Measurements from ENCODE around the gene SNX8. TPM values are rescaled to one million over a fixed set of nuclear protein-coding genes. Genes with fewer than 3 reads are reported as not detected.

SNX8 gene
- polyA plus RNA-seq, 1 donor from 2014 or later: 5.7 TPM

DNA sequence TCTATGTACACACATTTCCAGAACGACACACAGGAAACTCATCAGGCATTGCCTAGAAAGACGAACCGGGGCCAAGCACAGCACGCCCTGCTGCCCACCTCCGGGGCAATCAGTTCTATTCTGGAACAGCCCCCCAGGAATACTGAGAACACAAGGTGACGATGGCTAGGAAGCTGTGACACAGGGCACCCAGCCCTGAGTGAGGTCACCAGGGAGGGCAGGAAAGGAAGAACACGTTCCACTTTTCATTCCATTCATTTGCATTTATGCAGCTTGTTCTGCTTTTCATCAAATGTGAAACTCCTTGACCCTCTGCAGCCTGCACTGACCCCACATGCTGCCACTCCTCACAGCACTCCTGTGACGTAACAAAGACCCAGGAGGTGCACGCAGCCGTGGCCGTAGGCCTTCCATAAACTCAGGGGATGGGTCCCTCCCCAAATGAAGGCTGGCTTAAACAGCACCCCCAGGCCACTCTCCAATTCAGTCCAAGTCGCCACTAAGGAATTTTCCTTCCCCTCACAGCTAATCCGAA lies 110.4 kb downstream of the SNX8 start:
- H3K27ac ChIP-seq (ENCODE audit: low read length): no peak overlapping the region
- no peak for TF ChIP-seq EZH2 (IDR thresholded peaks at IDR 0.05; ENCODE audit: borderline replicate concordance, insufficient read depth, low read length, poor library complexity, severe bottlenecking)
- TF ChIP-seq, protein P1, sequence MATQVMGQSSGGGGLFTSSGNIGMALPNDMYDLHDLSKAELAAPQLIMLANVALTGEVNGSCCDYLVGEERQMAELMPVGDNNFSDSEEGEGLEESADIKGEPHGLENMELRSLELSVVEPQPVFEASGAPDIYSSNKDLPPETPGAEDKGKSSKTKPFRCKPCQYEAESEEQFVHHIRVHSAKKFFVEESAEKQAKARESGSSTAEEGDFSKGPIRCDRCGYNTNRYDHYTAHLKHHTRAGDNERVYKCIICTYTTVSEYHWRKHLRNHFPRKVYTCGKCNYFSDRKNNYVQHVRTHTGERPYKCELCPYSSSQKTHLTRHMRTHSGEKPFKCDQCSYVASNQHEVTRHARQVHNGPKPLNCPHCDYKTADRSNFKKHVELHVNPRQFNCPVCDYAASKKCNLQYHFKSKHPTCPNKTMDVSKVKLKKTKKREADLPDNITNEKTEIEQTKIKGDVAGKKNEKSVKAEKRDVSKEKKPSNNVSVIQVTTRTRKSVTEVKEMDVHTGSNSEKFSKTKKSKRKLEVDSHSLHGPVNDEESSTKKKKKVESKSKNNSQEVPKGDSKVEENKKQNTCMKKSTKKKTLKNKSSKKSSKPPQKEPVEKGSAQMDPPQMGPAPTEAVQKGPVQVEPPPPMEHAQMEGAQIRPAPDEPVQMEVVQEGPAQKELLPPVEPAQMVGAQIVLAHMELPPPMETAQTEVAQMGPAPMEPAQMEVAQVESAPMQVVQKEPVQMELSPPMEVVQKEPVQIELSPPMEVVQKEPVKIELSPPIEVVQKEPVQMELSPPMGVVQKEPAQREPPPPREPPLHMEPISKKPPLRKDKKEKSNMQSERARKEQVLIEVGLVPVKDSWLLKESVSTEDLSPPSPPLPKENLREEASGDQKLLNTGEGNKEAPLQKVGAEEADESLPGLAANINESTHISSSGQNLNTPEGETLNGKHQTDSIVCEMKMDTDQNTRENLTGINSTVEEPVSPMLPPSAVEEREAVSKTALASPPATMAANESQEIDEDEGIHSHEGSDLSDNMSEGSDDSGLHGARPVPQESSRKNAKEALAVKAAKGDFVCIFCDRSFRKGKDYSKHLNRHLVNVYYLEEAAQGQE (IDR thresholded peaks at IDR 0.05; ENCODE audit: borderline replicate concordance): no peak
- TF ChIP-seq SMC3 (conservative IDR thresholded peaks at IDR 0.05; ENCODE audit: poor library complexity): no peak
- TF ChIP-seq MXI1 (conservative IDR thresholded peaks at IDR 0.05; ENCODE audit: poor library complexity, severe bottlenecking): no peak
- no peak for TF ChIP-seq EP300 (conservative IDR thresholded peaks at IDR 0.05; ENCODE audit: poor library complexity, severe bottlenecking)
- TF ChIP-seq RAD21 (conservative IDR thresholded peaks at IDR 0.05): no peak
- TF ChIP-seq POLR2AphosphoS5 (IDR thresholded peaks at IDR 0.05): no peak
- TF ChIP-seq TAF1 (IDR thresholded peaks at IDR 0.05; ENCODE audit: low read depth): no peak
- no peak for TF ChIP-seq CTCF (IDR thresholded peaks at IDR 0.05; ENCODE audit: poor library complexity, severe bottlenecking)
- no peaks in the 10 kb centered on the region for H3K79me2 ChIP-seq (replicated peaks; ENCODE audit: insufficient read depth, low read length)
- H3K36me3 ChIP-seq (ENCODE audit: insufficient read depth, low read length): no peaks in the 10 kb centered on the region
- no peak overlapping the region for H3K9ac ChIP-seq (ENCODE audit: low read length)
- no peak overlapping the region for H3K4me3 ChIP-seq (ENCODE audit: low read length)
- no peaks in the 10 kb centered on the region for H4K20me1 ChIP-seq (ENCODE audit: insufficient read depth)
- no peaks in the 10 kb centered on the region for H3F3A ChIP-seq (ENCODE audit: insufficient read depth, low read length, poor library complexity, severe bottlenecking)
- H3K9me3 ChIP-seq (ENCODE audit: low read length): no peaks in the 10 kb centered on the region
- no peaks in the 10 kb centered on the region for H3K27me3 ChIP-seq (ENCODE audit: insufficient read depth, low read depth, low read length)
- H2AFZ ChIP-seq (ENCODE audit: low read depth, low read length): no peak overlapping the region
- H3K4me2 ChIP-seq (ENCODE audit: low read length): no peak overlapping the region
- H3K9me2 ChIP-seq (ENCODE audit: insufficient read depth, low read length): no peaks in the 10 kb centered on the region

GRCh38 chr7:2202901-2203765 lies 111.1 kb downstream of the SNX8 start:
- H3K9ac ChIP-seq (ENCODE audit: low read length): no peak overlapping the region
- no peak overlapping the region for H2AFZ ChIP-seq (ENCODE audit: low read depth, low read length)
- no peaks in the 10 kb centered on the region for H3K79me2 ChIP-seq (replicated peaks; ENCODE audit: insufficient read depth, low read length)
- no peak overlapping the region for H3K4me3 ChIP-seq (ENCODE audit: low read length)
- H3K9me3 ChIP-seq (ENCODE audit: low read length): no peaks in the 10 kb centered on the region
- no peak overlapping the region for H3K4me2 ChIP-seq (ENCODE audit: low read length)
- no peaks in the 10 kb centered on the region for H3K36me3 ChIP-seq (ENCODE audit: insufficient read depth, low read length)
- H3K9me2 ChIP-seq (ENCODE audit: insufficient read depth, low read length): no peaks in the 10 kb centered on the region
- no peaks in the 10 kb centered on the region for H3F3A ChIP-seq (ENCODE audit: insufficient read depth, low read length, poor library complexity, severe bottlenecking)
- H4K20me1 ChIP-seq (ENCODE audit: insufficient read depth): no peaks in the 10 kb centered on the region
- TF ChIP-seq EZH2 (IDR thresholded peaks at IDR 0.05; ENCODE audit: borderline replicate concordance, insufficient read depth, low read length, poor library complexity, severe bottlenecking): no peak
- TF ChIP-seq, protein P1 (IDR thresholded peaks at IDR 0.05; ENCODE audit: borderline replicate concordance): no peak
- H3K27me3 ChIP-seq (ENCODE audit: insufficient read depth, low read depth, low read length): no peaks in the 10 kb centered on the region
- no peak overlapping the region for H3K27ac ChIP-seq (ENCODE audit: low read length)

All from neural cell (in vitro differentiated cells).